Femur (tissue), 1 donor: ENCODE measurements around the gene NAA16.
"Not testable (repeated sequence)": the region's sequence is repeated elsewhere in the genome, so short reads cannot be mapped to it uniquely, and the experiment has no call there.

Source experiments
- DNase-seq: peaks from one replicate; pipeline ENCODE4 v3.0.0-alpha.2; 2017

NAA16 gene

GRCh38 chr13:41411522-41411921 lies 100.5 kb downstream of the NAA16 start:
- peak; percentile 64 for DNase-seq

DNA sequence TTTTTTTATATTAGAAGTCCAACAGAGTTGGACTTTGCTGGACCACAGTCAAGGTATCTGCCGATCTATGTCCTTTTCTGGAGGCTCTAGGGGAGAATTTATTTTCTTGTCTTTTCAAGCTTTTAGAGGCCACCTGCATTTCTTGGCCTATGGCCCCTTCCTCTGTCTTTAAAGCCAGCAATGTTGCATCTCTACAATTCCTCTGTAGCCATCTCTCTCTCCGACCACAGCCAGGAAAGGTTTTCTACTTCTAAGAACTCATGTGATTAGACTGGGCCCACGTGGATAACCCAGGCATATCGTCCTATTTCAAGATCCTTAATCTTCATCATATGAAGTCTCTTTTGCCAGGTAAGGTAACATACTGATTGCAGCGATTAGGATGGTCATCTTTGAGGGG lies 102.8 kb downstream of the NAA16 start:
- DNase-seq = peak; percentile 39

- DNase-seq = no peak
These were observed 105.2 kb downstream of the NAA16 start for GRCh38 chr13:41416276-41416675.

- DNase-seq = peak; percentile 45
These were observed 107.0 kb downstream of the NAA16 start for GRCh38 chr13:41418027-41418426.

DNA sequence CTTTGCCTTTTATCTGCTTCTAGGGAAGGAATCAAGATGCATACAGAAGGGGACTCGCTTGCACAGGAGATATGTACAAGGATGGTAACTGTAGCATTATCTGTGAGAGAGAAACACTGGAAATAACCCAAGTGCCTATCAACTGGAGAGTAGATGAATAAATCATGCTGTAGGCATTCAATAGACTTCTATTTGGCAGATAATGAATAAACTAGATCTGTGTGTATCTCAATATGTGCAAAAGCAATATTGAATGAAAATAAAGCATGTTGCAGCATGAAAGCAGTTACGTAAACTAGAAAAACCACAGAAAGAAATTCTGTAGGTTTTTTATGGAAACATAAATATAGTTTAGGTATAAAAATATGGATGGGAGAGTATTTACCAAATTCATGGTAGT lies 107.7 kb downstream of the NAA16 start:
- DNase-seq = no peak

DNA sequence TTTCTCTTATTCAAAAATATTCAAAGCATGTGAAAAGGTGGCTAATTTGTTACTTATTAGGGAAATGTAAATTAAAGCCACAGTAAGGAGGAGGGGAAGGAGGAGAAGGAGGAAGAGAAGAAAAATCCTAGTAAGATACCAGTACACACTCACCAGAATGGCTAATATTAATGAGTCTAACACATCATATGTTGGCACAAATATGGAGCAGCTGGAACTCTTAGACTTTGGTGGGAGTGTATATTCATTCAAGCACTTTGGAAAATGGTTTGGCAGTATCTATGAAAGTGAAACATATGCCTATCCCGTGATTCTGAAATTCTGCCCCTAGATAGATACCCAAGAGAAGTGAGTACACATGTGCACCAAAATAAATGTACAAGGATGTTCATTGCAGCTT lies 108.1 kb downstream of the NAA16 start:
- DNase-seq = no peak

- no peak for DNase-seq
These were observed 109.1 kb downstream of the NAA16 start for GRCh38 chr13:41420146-41420545.

- not testable (repeated sequence) for DNase-seq
These were observed 110.3 kb downstream of the NAA16 start for GRCh38 chr13:41421330-41421729.

GRCh38 chr13:41421983-41422382 lies 110.9 kb downstream of the NAA16 start:
- DNase-seq = not testable (repeated sequence)

- DNase-seq = not testable (repeated sequence)
These were observed 112.2 kb downstream of the NAA16 start for GRCh38 chr13:41423259-41423658.

DNA sequence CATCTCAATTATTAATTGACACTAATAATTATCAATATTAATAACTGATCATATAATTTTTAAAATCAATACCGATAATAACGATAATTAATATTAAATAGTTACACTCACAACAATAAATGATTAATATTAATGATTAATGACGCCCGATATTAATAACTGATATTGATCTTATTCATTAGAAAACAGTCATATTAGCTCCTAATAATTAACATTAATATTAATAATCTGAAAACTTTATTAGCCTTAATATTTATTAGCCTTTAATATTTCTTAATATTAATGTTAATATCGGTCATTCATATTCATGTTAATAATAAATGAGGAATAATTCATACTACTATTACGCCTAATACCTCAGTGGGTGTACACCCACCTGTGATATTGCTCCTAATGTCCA lies 113.6 kb downstream of the NAA16 start:
- not testable (repeated sequence) for DNase-seq

DNA sequence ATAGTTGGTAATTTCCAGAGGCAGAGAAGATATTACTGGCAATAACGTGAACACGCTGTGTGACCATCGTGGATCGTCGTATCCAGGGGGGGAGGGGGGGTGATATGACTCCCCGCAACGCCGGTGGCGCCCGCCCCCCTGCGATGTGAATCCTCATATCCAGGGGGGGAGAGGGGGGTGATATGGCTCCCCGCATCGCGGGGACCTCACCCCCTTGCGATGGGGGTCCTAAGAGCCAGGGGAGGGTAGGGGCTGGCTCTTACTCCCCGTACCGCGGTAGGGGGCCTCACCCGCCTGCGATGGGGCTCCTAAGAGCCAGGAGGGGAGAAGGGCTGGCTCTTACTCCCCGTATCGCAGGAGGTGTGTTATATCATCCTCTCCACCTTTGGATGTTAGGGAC lies 115.0 kb downstream of the NAA16 start:
- no peak for DNase-seq
